Activated CD4-positive, alpha-beta T cell treated with anti-CD3 and anti-CD28 coated beads, Interleukin-2, Interleukin-4, amounts not matched to agents 100 ng/mL and 50 ng/mL, durations not matched to agents 16 hours and 8 hours (primary cell): ENCODE measurements around the gene GMEB2.
A peak's percentile ranks its signal among the peaks of the same experiment; 100 is the strongest.

ENCODE experiments used
- DNase-seq: peaks from one replicate; pipeline ENCODE4 v3.0.0-alpha.2; 2020; ENCODE audit warnings: low spot score

The GMEB2 gene

DNA sequence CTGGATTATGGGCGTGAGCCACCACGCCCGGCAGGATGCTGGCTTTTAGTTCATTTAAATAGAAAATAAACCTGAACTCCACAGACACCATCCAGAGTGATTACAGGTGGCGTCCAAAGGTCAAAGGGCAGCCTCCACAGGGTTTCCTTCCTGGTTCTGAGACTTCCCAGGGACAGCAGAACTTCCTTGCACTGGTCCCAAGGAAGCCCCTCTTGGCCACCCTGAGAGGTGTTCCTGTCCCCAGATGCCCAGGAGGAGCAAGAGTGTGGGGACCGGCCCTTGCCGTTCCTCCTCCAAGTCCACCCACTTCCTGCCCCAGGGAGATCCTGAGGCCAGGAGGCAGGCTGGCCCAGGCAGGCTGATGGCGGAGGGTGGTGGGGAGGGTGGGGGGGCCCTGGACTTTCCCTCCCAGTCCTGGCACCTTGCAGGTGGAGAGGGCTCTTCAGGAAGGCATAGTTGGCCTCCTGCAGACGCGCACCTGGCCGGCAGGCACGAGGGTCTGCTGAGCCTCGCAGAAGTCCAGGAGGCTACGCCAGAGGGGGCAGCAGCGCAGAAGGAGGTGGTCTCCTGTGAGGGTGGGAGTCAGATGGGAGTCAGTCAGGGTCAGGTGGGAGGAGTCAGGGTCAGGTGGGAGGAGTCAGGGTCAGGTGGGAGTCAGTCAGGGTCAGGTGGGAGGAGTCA is 68.0 kb downstream of the GMEB2 start:
- no peak for DNase-seq

DNA sequence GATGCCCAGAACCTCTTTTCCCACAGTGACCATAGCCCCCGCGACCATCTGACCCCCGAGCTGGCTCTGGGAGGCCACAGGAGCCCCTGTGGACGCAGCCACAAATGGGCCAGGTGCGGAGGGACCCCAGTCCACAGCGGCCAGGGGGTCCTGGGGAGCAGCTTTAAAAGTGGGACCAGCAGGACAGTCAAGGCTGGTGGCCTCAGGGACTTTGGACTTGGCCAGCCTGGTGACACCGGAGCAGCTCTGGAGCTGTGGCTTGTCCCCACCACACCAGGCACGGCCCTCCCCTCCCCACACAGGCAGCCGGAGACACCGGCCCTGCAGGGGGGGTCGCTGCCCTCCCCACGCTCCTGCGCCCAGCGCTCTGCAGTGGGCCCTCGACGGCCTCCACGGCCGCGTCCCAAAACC is 69.4 kb downstream of the GMEB2 start:
- no peak for DNase-seq

DNA sequence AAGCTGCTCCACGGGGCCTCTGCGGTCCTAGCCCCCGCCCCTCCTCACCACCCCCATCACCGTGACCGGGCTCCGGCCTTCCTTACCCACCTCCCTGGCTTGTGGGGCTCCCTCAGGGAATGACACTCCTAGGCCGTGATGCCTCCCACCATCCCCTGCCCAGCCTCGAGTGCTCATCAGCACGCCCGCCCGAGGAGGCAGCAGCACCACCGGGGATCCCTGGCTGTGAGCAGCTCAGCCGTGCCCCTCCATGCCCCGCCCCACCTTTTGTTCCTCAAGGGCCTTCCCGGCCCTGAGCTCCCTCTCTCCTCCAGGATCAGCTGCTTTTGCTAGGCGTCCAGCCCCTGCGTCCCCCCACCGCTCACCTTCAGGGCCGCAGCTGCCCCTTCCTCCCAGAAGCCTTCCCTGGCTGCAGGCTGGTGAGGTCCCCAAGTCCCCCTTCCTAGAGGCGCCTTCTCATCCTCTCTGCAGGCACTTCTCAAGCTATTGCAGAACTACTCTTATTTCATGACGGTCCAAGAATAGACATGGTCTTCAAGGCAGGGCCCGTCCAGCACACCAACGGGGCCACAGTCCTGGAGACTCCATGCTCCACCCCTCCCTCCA is 69.9 kb downstream of the GMEB2 start:
- no peak for DNase-seq

- DNase-seq = no peak
Measured at GRCh38 chr20:63555661-63556381, 71.1 kb downstream of the GMEB2 start.

GRCh38 chr20:63554361-63555278 is 72.3 kb downstream of the GMEB2 start:
- no peak for DNase-seq

GRCh38 chr20:63553933-63554290 is 73.0 kb downstream of the GMEB2 start, which contains the start of gene FNDC11:
FNDC11 (plus strand) TSS chr20:63554159; CDS start chr20:63555664, 1,505 bp downstream.
- no peak for DNase-seq

DNA sequence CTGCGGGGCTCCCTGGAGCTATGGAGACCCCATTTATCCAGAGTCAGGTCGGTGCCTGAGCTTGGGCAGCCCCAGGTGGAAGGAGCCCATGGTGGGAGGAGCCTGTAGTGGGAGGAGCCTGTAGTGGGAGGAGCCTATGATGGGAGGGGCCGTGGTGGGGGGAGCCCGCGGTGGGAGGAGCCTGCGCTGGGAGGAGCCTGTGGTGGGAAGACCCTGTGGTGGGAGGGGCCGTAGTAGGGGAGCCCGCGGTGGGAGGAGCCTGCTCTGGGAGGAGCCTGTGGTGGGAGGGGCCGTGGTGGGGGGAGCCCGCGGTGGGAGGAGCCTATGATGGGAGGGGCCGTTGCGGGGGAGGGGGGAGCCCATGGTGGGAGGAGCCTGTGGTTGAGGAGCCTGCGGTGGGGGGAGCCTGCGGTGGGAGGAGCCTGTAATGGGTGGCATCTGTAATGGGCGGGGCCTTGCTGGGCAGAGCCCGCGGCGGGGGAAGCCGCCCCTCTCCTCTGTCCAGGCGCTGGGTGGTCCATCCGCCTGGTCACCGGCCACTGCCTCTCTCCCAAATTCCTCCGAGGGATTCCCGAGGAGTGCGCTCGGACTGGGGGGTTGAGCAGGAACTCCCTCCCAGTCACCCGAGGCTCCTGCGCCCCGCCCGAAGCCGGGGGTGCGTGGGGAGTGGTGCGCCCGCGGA is 73.5 kb downstream of the GMEB2 start:
- DNase-seq = peak; percentile 74

DNA sequence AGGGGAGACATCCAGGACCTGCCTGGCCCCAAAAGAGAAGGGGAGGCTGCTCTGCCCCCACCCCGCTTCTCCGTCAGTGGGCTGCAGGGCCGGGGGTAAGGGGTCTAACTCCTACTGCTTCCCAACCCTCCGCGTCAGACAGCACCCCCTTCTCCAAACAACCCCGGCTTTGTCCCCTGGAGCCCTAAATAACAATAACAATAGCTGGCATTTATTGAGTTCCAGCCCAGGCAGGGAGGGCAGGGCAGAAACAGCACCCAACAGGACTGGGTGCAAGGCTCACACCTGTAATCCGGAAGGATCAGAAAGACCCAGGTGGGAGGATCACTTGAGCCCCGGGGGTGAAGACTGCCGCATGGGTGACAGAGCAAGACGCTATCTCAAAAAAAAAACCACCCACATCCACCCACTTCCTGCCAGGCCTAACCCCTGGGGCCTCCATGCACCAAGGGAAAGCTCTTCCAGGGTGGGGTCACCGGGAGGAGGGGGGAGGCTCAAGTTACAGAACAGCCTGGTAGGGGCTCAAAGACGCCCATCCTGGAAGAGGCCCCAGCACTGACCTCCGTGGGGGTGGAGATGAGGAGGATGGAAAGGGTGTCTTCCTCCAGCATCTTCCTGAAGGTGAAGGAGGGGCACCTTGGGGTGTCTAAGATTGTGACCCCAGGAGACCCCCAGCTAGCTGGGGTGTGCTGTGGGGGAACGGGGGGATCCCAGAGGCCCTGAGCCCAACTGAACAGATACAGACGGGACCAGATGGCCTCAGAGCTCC is 74.2 kb downstream of the GMEB2 start:
- peak; percentile 27 for DNase-seq

- no peak for DNase-seq
Measured at GRCh38 chr20:63551068-63551467, 75.8 kb downstream of the GMEB2 start.

GRCh38 chr20:63549679-63550282 is 77.1 kb downstream of the GMEB2 start:
- DNase-seq = no peak

- DNase-seq = no peak
Measured at GRCh38 chr20:63549019-63549418, 77.9 kb downstream of the GMEB2 start.

DNA sequence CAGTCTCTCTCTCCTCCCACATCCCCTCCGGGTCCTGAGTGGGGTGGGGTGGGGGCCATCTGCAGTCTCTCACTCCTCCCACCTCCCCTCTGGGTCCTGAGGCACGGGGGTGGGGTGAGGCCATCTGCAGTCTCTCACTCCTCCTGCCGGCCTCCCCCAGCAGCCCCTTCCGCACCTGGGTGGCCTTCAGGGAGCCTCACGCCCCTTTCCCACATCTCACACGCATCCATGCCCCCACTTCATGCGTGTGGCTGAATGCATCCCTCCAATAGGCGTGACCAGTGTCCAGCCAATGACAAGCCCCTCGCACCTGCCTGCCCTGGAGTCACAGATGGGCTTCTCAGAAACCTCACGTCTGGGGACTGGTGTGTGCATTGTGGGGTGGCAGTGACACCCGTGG is 78.4 kb downstream of the GMEB2 start:
- no peak for DNase-seq

- DNase-seq = no peak
Measured at GRCh38 chr20:63547725-63548480, 79.0 kb downstream of the GMEB2 start, which contains the start of gene SRMS. SRMS (minus strand) TSS chr20:63547749; CDS start chr20:63547463, 286 bp downstream.

DNA sequence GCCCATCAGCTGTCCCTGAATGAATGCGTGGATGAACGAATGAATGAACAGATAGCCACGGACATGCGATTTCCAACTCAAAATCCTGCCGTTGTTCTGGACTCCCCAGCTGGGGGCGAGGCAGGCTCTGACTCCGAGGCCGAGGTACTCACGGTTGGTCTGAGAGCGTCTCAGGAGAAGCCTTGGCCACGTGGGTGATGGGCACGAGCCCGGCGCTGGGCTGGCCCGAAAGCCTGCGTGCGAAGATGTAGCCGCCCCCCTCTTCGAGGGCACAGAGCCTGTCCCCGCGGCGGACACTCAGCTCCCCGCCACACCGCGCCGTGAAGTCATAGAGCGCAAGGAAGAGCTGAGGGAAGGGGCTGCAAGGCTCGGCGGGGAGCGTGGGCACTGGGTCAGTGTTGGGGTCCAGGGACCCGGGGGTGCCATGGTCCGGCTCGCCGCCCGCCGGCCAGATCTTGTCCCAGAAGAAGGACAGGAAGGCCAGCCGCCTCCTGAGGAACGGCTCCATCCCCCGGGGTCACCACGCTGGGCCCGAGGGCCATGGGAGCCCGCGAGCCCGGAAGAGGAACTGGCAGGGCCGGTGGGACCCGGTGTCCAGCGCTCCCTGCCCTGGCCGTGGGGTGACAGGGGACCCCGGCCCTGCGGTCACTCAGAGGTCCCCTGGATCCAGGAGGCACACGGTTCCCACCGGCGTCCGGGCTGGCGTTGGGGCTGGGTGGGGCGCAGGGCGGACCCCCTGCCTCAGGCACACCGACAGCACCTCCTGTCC is 79.8 kb downstream of the GMEB2 start:
- no peak for DNase-seq

DNA sequence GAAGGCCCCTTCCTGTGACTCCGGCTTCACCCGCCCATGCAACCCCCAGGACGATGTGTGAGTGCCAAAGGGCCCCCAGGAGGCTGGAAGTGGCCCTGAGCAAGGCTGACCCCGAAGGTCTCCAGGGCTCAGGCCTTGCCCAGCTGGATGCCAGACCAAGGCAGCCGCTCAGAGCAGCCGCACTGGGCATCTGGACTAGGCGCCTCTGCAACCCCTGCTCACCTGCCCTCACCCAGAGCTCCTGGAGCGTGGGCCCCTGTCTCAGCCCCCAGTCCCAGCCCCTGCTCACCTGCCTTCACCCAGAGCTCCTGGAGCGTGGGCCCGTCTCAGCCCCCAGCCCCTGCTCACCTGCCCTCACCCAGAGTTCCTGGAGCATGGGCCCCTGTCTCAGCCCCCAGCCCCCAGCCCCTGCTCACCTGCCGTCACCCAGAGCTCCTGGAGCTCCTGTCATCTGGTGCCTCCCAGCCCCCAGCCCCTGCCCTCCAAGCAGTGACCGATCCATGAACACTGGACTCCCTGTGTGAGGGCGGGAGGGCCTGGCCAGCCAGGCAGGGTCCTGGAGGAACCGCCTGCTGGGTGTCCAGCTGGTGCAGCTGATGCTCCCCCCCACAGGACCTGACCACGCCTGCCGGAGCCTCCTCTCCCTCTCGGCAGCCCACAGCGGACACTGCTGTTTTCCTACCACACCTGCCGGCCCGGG is 80.5 kb downstream of the GMEB2 start:
- no peak for DNase-seq

- no peak for DNase-seq
Measured at GRCh38 chr20:63545814-63546213, 81.1 kb downstream of the GMEB2 start.

DNA sequence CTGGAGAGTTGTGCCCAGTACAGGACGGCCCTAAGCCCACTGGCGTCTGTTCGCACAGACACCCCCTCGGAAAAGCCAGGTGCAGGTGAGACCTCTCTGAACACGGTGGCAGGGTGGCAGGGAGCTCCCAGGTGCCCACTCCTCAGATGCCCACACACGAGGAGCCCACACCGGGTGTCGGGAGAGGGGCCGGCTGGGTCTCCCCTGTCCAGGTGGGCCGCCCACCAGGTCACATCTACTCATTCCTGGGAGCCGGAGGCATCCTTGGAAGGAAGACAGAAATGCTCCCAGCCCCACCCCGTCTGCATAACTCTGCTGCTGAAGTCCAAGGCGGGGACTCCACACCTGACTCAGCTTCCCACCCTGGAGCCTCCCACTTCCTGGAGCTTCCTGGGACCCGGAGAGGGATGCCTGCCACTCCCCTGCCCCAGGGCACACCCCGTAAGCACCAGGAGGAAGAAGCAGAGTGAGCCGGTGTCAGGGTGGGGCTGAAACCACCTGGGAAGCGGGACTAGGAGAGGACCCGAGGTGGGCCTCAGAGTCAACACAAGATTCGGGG is 81.9 kb downstream of the GMEB2 start:
- no peak for DNase-seq
